Stimulated activated CD8-positive, alpha-beta memory T cell treated with anti-CD3 and anti-CD28 coated beads, Interleukin-12 subunit alpha, Interleukin-12 subunit beta, amount 100 ng/mL, for 24 hours (primary cell): ENCODE data around the gene ENG.
A peak's percentile ranks its signal among the peaks of the same experiment; 100 is the strongest.
"Not testable (repeated sequence)": the region's sequence is repeated elsewhere in the genome, so short reads cannot be mapped to it uniquely, and the experiment has no call there.

Experiments
- DNase-seq: peaks from one replicate; pipeline ENCODE4 v3.0.0-alpha.2; 2020; ENCODE audit errors: extremely low read depth

ENG gene

DNA sequence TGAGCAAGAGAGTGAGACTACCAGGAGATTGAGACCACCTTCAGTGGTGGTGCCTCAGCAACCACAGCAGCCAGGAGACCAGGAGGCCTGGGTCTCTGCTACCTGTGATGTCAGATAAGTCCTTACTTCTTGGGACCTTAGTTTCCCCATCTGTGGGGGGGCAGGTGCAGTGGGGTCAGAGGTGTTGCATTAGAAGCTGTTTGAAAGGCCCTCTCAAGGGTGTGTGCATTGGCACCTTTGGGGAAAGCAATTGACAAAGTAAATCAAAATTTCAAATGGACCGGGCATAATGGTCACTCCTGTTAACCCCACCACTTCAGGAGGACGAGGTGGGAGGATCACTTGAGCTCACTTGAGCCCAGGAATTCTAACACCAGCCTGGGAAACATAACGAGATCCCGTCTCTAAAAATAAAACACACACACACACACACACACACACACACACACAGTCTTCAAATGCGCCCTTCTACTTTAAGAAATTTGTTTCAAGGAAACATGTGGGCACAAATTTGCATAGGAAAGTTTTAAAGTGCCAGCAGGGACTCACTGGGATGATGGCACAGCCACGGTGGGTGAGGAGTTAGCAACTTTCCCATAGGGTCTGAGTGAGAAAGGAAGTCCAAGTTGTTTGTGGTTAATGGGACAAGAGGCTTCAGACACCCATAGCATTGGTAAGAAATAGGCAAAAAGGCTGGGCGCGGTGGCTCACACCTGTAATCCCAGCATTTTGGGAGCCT, 24.4 kb upstream of the ENG start:
- no peak for DNase-seq

DNA sequence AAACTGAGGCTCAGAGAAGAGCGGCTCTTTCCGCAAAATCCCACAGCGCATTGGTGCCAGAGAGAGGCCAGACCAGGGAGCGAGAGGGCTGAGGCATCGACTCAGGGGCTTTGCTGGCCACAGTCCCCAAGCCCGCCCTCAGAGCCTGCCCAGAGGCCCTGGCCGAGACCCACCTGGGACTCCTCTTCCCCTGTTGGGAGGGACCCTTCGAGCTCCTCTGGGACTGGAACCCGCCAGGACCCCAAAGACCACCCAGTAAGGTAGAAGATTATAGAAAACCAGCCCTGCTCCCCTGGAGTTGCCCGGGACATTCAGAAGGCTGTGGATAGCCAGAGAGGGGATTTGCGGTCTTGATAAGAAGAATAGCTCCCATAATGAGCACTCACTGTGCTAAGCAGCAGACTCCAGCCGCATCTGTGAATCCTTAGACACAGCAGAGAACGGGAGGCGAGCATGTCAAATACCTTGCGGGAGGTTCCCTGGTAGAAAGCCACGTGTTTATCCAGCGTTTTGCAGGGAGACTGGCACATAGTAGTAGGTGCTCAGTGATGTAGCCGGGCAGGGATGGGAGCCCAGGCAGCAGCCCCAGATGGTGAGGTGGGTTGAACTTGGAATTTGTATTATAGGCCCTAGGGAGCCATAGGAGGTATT, 23.7 kb upstream of the ENG start:
- no peak for DNase-seq

DNA sequence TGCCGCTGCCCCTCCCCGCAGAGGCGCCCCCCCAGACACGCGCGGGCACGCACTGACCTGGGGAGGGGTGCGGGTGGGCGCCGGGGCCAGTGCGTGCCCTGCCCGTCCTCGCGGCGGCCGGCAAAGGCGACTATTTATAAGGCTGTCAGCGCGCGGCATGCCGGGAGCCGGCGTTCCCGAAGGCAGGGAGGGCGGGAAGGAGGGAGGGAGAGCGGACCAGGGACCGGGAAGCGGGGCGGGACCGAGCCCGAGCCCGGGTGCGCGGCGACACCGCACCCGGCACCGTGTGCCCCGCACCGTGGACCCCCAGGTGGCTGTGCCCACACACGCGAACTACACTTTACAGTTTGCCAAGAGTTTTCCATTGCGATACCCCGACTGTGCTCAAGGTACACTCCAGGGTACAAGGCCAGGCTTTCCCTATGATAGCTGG, 23.1 kb upstream of the ENG start, which contains the start of gene AK1:
AK1 (minus strand) TSS at position 110 of the 433 bp plus-strand sequence. CDS start 3,058 bp downstream, outside the sequence.
- no peak for DNase-seq

DNA sequence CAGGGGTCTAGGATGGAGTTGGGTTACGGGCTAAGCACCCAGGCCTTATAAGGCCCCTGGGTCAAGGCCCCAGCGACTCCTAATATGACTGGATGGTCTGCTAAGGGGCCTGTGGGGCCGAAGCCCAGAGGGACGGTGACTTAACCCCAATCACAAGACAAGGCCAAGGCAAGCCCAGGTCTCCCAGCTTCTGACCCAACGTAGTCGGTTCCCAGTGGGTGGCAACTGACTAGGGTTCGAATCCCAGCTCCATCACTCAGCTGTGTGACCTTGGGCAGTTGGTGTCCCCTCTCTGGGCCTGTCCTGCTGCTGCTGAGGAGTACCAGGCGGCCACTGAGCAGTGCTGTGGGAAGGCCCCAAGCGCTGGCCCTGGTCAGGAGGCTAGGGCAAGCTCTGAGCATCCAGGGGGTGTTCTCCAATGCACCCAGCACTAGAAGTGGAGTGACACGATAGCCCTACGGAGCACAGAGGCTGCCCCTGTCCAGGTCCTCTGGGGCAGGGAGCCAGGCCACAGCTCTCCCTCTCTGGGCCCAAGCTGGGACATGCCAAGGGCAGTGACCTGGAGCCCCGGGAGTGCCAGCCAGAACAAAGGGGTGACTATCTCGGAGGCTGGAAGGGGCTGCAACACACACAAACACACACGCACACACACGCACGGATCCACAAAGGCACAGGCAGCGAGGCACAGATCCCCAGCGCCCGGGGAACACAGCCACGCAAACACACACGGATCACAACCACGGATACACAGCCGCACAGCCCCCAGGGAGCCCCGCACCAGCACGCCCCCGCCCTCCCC, 22.5 kb upstream of the ENG start:
- no peak for DNase-seq

DNA sequence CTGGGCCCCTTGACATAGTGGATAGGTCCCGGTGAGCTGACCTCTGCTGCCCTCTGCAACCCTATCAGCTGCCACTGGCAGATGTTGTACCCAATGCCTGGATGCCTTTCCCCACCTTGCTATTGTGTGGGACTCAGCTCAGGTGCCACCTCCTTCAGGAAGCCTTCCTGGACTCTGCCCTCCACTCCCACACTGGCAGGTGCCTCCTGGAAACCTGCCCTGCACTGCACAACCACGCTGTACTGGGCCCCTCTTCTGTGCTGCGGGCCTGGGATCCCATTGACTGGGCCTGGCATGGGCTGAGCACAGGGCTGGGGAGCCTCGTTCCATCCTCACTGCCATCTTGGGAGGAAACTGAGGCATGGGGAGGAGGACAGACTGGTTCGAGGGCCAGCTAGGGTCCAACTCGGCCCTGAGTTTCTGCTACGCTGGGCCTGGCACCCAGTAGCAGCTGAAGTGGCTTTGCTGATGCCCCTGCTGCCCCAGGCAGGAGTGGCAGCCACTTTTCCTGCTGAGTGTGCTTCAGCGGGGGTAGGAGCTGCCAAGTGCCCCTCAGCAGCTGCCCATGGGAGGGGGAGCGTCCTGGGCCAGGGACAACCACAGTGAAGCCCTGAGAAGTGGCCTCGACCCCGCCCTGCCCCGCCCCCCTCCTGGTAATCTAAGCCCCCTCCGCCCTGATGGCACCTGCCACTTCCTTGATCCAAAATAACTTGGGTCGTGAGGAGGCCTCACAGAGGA, 21.7 kb upstream of the ENG start:
- DNase-seq, result no peak

DNA sequence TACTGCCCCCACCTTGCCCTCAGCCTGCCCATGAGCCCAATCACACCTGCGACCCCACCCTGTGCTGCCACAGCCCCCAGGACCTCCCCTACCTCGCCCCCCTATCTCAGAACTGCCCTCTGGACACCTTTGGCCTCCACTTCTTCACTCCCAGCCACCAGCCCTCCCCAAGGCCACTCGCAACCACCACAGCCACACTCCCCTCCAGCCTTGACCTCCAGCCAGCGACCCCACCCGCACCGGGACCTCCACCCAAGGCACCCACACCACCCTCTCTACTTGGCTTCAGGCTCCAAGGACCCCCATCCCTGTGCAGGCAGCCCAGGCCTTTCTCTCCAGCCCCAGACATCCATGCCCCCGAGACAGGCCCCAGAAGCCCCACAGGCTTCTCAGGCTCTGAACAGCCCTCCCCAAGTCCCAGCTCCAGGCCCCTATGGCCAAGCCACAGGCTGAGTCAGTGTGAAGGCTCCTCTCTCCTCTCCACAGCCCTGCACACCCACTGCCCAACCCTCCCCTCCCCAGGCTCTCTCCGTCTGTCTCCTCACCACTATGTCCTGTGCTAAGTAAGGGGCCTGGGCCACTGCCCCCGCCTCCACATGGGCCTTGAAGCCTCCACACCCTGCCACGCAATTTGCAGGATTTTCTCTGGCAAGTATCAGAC, 21.0 kb upstream of the ENG start:
- no peak for DNase-seq

DNA sequence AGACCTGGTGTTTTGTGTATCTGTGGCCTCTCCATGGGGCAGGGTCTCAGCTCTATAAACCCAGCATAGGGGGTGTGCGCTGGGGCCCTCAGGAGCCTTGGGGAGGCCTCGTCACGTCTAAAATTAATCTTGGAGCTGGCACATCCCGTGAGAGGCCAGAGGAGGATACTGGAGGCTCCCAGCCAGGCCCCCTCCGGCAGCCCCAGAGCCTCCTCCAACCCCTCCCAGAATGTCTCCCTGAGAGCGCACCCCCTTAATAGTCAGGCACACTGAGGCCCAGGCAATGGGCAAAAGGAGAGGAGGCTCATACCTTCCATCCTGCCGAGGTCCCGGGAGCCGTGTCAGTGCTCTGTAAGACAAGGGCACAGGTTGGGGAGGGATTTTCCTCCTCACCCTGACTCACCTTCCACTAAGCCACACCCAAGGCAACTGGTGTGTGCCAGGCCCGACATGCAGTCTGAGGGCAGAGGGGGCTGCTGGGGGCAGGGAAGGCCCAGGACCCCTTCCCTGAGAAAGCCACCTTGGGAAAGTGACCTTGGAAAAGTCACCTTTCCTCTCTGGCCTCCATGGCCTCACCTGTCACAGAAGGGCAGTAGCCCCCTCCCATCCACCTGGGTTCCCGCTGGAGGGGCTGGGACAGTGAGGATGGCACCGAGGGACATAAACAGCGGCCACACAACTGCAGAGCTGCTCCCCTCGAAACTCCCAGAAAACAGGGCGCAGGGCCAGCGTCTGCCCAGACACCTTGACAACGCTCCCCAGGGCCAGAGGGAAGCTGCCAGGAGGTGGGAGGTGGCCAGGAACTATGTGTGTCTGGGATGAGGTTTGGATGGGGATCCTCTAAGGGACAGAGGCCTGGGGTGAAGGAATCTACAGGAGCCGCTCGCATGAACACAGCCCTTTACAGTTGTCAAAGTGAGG, 20.1 kb upstream of the ENG start:
- DNase-seq, result no peak

DNA sequence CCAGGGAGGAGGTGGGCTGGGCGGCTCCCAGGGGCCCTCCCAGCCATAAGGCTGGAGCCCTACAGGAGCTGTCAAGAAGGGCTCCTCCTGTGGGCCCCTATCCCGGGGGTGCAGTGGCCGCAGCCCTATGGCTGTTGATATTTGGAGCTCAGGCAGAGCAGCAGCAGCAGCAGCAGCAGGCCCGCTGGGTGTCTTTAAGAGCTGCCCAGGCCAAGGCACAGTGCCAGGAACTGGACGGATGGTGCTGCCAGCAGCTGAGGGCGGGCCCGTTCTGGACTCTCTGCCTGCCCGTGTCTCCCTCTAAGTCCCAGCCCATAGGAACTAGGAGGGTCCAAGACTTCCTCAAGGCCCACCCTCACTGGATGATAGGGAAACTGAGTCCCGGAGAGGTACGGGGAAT, 19.4 kb upstream of the ENG start:
- DNase-seq, result no peak

DNA sequence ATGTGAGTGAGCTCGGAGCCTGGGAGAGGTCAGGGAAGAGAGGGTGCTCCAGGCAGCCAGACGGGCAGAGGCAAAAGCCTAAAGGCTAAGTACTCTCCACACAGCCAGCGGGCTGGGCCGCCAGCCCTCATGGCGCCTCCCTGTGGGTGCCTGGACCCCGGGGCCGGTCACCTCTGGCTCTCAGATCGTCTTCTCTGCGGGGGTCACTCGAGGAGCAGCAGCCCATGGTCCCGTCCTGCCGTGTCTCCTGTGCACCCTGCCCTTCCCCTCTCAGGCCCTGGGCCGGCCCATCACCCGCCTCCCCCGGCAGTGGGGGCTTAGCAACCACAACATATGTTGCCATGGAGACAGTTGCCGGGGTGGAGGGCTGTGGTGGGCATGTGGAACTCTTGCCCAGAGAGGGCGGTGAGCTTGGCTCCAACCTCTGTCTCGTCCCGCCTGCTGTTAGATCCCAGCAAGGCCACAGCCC, 18.8 kb upstream of the ENG start:
- DNase-seq, result no peak

DNA sequence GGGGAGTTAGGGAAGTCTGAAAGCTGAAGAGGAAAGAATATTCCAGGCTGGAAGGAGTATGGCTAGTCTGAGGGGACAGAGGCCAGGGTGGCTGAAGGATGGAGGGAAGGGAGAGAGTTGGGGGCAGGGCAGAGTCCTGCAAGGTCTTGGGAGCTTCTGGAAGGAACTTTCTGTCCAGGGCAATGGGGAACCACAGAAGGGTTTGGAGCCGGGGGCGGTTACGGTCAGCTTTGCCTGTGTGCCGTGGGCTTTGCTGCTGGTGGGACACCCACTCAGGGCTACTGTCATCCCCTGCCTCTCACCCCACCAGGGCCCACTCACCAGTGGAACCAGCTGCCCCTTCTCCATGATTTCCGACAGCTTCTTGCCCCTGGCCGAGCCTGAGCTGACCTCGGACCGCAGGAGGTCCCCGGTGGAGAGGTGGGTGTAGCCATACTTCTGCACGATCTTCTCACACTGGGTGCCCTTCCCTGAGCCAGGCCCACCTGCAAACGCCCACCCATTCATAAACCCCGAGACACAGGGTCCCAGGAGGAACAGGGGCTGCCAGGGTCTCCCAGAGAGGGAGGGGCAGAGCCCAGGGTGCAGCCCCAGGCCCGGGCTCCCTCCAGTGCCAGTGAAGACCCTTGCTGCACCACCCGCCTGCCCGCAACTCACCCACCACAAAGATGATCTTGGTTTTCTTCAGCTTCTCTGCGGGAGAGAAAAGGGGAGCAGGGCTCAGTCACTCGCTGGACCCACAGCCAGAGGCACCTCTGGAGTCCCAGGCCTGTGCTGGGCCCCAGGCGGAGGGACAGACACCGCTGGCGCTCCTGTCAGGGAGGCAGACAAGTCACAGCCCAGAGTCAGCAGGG, 18.1 kb upstream of the ENG start:
- DNase-seq, result no peak

DNA sequence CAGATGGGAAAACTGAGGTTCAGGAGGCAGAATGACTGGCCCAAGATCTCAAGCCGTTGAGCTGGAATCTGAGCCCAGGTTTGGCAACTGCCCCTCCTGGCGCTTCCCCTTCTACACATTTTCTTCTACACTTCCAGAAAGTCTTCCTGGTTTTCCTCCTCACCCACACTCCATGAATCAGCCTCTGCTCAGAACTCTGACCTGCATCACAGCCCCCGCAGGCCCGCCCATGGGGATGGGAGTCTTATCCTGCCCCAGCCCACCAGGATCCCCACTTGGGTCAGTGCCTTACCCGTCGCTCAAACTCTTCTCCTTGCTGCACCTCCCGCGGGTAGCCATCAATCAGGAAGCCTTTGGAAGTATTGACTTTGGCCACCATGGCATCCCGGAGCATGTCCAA, 17.1 kb upstream of the ENG start:
- DNase-seq, result no peak

DNA sequence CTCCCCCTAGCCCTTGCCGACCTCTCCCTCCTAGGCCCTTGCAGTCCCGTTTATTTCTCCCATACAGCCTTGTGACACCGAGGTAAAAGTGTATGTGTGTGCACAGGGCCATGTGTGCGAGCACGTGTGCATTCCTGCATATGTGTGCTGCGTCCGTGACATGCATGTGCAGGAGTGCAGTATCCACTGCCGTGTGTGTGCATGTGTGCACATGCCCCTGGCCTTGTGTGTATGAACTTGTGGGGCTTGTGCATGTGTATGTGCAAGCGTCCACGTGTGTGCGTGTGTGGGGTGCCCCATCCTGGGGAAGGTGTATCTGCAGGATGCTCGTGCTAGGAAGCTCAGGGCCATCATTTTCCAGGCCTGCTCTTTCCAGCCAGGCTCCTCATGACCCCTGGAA, 16.4 kb upstream of the ENG start:
- no peak for DNase-seq

DNA sequence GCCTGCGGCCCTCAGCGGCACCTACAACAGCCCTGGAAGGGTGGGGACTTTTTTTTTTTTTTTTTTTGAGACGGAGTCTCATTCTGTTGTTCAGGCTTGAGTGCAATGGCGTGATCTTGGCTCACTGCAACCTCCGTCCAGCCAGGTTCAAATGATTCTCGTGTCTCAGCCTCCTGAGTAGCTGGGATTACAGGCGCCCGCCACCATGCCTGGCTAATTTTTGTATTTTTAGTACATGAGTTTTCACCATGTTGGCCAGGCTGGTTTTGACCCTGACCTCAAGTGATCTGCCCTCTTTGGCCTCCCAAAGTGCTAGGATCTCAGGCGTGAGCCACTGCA, 15.7 kb upstream of the ENG start:
- not testable (repeated sequence) for DNase-seq

DNA sequence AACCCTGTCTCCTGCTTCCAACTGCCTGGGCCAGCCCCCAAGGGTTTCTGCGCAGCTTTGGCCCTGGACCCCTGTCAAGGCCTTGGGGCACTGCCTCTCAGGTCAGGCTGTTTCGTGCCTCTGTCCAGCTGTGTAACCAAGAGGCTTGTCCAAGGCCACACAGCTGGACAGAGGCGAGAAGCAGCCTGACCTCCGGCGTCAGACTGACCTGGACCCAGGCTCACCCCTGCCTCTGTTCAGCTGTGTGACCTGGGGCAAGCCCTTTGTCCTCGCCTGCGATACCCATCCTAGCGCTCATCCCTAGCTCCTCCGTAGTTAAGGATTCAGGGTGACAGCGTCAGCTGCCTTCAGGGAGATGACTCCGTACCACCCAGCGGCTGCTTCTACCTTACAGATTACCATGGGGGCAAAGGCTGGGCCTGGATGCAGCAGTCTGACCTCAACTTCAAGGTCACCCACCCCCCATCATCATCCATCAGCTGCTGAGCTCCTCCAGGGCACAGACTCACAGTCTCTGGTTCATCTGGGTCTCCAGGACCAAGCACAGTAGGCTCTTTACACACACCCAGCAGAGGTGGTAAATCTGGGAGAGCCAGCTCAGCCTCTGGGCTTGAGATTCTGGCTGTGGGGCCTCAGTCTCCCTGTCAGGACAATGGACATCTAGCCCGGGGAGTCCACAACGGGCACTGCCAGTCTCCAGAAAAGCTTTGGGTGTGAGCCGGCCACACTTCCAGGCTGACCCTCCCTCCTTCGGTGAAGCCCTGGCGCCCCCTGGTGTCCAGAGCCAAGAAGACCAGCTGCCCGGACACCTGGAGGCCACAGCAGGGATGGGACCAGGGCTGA, 15.1 kb upstream of the ENG start:
- peak; percentile 47 for DNase-seq

DNA sequence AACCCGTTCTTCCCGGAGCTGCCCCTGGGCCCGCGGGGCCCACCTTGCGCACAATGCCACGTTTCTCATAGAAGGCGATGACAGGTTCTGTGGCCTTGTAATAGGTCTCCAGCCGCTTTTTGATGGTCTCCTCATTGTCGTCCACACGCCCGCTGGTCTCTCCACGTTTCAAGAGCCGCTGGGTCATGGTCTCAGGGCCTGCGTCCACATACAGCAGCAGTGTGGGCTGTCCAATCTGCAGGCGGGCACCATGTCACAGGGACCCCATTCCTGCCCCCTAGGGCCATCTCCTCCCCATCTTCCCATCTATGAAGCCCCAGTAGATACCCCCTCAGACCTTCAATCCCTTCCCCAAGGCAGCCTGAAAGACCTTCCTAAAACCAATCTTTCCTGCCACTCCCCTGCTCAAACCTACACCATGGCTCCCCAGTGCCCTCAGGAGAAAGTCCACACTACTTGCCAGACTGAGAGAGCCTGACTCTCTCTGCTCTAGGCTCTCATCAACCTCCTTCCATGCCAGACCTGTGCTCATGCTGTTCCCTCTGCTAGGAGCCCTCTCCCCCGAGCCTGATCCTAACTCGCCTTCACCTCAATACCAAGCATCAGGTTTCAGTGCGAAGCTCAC, 13.9 kb upstream of the ENG start:
- no peak for DNase-seq

DNA sequence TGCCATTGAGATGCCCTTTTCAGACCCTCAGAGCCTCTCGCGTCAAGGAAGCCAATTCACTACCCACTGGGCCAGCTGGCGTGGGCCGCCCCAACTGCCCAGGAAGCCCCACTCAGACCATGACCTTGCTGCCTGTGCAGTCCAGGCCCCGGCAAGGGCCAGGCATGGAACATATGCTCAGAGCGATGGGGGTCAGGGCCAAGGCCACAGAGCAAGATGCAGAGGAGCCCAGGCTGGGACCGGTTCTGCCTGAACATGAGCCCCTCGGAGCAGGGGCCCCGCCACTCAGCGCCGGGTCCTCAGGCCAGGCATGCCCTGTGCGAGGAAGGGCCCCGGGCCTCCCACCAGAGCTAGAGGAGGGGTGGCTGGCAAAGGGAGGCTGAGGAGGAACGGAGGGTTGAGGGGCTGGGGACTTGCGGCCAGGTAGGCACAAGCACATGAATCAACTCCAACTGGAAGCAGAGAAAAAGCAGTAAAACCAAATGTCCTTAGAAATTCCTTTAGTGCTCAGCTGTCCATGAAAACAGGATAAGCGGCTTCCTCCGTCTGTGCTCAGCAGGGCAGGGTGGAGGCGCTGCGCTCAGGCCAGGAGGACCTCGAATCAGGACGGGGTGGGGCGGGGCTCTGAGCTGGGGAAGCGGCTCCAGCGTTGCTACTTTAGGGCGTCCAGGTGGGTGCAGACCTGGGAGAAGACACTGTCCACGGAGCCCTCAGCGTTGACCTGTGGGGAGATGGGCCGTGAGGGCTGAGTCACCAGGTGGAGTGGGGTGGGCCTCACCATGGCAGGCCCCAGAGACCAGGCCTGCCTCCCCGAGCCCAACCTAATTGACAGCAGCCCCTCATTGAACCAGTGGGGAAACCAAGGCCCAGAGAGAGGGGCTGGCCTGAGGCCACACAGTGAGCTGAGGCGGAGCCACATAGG, 13.2 kb upstream of the ENG start:
- DNase-seq, result no peak

DNA sequence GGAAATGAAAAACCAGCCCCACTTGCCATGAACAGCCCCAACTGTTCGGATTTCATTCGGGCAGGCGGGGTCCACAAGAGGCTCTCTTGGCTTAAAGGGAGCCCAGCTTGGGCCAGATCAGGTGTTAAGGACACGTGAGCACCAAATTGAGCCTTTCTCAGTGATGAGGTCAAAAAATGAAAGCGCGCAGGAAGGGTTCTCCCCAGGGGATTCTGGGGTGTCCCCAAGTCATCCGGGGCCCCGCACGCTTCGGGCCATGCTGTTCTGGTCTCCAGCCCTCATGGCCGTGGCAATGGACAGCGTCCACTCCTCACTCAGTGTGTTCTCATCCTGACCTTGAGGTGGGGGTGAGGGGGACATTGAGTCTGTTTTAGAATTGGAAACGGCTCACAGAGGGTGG, 12.1 kb upstream of the ENG start:
- DNase-seq, result no peak
